Stomach (tissue), 9 donors: Measurements from ENCODE around the gene ELMO1. TPM values are rescaled to one million over a fixed set of nuclear protein-coding genes. Genes with fewer than 3 reads are reported as not detected.

ENCODE experiments used
- DNase-seq, 2 donors: peaks; one replicate each; pipeline versions ENCODE4 v3.0.0 to v3.0.0-alpha.2; 2013 to 2019
- H3K27ac ChIP-seq, 5 donors: fragments of 200-600 bp in 4 of 5; sonication (generic) in 4 of 5; one replicate each; pipeline ENCODE4 v1.5.1; 2013 to 2019; ENCODE audit warnings: mild to moderate bottlenecking in 1 of 5, moderate library complexity in 1 of 5
- H3K27me3 ChIP-seq, 3 donors: fragments of 200-600 bp; sonication (generic); one replicate each; pipeline ENCODE4 v1.5.1; 2017 to 2019; ENCODE audit warnings: mixed run types in 1 of 3
- H3K36me3 ChIP-seq, 4 donors: fragments of 200-600 bp; sonication (generic); 1 replicate in 3 of 4; 2 replicates in 1 of 4; pipeline ENCODE4 v1.5.1; 2016 to 2019
- H3K4me1 ChIP-seq, 4 donors: fragments of 200-600 bp; sonication (generic); one replicate each; pipeline ENCODE4 v1.5.1; 2016 to 2019
- H3K4me3 ChIP-seq, 4 donors: fragments of 200-600 bp; sonication (generic) in 3 of 4; one replicate each; pipeline ENCODE4 v1.5.1; 2016 to 2019; ENCODE audit warnings: mild to moderate bottlenecking in 1 of 4
- H3K9me3 ChIP-seq, 4 donors: fragments of 200-600 bp; sonication (generic); one replicate each; pipeline ENCODE4 v1.5.1; 2016 to 2019
- EP300 ChIP-seq: sonication (generic); formaldehyde crosslinking; IDR thresholded peaks from one replicate; pipeline ENCODE4 v1.6.1; 2017; ENCODE audit warnings: antibody characterized with exemption
- POLR2A ChIP-seq, 4 donors: fragments of 450-650 bp; IDR thresholded peaks; one replicate each; pipeline ENCODE4 v1.6.1; 2016; ENCODE audit warnings: antibody characterized with exemption in 4 of 4, control low read depth in 2 of 4, mild to moderate bottlenecking in 1 of 4, moderate library complexity in 1 of 4
- POLR2AphosphoS5 ChIP-seq, 3 donors: sonication (generic); formaldehyde crosslinking; IDR thresholded peaks; one replicate each; pipeline ENCODE4 v1.6.1; 2016; ENCODE audit warnings: antibody characterized with exemption in 3 of 3
- WGBS, 5 donors: extraction: QIAGEN DNeasy Blood & Tissue Kit in 3 of 5; methylation state at CpG; one replicate each; pipeline versions ENCODE4 v1.1.5 to v1.1.7; 2013 to 2018; 5-methylcytosine and 5-hydroxymethylcytosine counted together
- intact Hi-C: fragments of 100-400 bp; cut with DNase I; formaldehyde crosslinking; loops from one replicate; pipeline ENCODE4 v1.15.1; 2023; ENCODE audit warnings: low total_unique reads
- polyA plus RNA-seq, 3 donors: library from polyadenylated mRNA; stranded (reverse); fragments of 200-250 nt; gene quantifications; one replicate each; pipeline ENCODE4 v1.2.3, GENCODE V29; 2013
- total RNA-seq, 5 donors: library from RNA; depleted of rRNA; stranded (reverse); fragments of >200 nt; gene quantifications; one replicate each; pipeline versions ENCODE4 v1.1.0 to v1.2.3, GENCODE V29; 2014 to 2016
- TF ChIP-seq, protein P1 (sequence below), 7 experiments: fragments of 450-650 bp in 4 of 7; fragments of 200-600 bp in 3 of 7; sonication (generic) in 3 of 7; IDR thresholded peaks; one replicate each; pipeline ENCODE4 v1.5.1; 2016 to 2019; ENCODE audit warnings: antibody characterized with exemption in 7 of 7, control low read depth in 2 of 7, mild to moderate bottlenecking in 1 of 7
- donor health status: healthy with polysubstance abuse.
- donor health status: Bipolar disorder and iron deficiency.
- donor health status: healthy.

The ELMO1 gene
- total and polyA plus RNA-seq, 8 donors = 4.1 to 117 (median 44.8) TPM

DNA sequence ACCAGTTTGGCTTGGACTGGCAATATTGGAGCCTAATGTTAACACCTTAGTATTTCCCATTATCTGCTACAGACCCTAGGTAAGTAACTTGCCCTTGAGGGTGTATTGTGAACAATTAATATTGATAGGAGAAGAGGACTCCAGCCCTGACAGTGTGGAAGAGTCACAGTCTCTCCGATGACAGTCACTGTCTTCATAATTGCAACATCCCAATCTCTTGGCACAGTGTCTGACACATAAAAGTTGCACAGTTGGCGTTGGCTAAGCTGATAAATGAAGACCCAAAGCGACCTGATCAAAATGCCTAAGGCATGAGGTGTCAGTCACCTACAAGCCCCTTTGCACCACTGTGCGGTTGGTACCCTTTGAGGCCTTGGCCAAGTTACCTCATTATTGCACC, 569.6 kb downstream of the ELMO1 start:
- Histone ChIP-seq H3K27me3 (no peaks in the 10 kb centered on the region), H3K4me3 (no peak overlapping the region), H3K4me1 (no peaks in the 10 kb centered on the region), H3K36me3 (peaks cover 0 to 18% (median 5%) of the 10 kb centered on the region in 4 donors), H3K9me3 (no peaks in the 10 kb centered on the region), H3K27ac (no peak overlapping the region)
- intact Hi-C loops = no loop called here
- no peak for TF ChIP-seq POLR2AphosphoS5 (IDR thresholded peaks at IDR 0.05)
- TF ChIP-seq EP300 = no peak
- TF ChIP-seq POLR2A (IDR thresholded peaks at IDR 0.05) = no peak
- TF ChIP-seq, protein P1, sequence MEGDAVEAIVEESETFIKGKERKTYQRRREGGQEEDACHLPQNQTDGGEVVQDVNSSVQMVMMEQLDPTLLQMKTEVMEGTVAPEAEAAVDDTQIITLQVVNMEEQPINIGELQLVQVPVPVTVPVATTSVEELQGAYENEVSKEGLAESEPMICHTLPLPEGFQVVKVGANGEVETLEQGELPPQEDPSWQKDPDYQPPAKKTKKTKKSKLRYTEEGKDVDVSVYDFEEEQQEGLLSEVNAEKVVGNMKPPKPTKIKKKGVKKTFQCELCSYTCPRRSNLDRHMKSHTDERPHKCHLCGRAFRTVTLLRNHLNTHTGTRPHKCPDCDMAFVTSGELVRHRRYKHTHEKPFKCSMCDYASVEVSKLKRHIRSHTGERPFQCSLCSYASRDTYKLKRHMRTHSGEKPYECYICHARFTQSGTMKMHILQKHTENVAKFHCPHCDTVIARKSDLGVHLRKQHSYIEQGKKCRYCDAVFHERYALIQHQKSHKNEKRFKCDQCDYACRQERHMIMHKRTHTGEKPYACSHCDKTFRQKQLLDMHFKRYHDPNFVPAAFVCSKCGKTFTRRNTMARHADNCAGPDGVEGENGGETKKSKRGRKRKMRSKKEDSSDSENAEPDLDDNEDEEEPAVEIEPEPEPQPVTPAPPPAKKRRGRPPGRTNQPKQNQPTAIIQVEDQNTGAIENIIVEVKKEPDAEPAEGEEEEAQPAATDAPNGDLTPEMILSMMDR (IDR thresholded peaks at IDR 0.05) = no peak
- WGBS, 5 donors = 58 to 72% (median 68%) methylated on average over 4 of the region's 4 CpGs
- no peak for DNase-seq

DNA sequence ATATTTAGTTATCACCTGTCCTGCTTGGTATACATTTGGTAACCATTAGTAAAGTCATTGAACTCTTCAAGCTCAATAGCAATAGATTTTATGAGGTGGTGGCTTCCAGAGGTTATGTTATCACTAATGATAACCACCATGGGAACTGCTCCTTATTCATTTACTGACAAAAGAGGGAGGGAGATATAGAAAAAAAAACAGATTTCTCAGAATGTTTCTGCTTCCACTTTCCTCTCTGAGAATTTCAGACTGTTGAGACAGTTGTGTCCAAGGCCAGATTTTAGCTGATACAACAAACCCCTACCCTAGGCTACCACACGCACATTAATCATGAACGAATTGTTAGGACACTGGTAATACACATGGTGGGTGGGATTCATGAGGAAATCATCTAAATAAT, 570.4 kb downstream of the ELMO1 start:
- Histone ChIP-seq H3K4me1 (no peaks in the 10 kb centered on the region), H3K36me3 (peaks cover 0 to 18% (median 5%) of the 10 kb centered on the region in 4 donors), H3K27me3 (no peaks in the 10 kb centered on the region), H3K27ac (no peak overlapping the region), H3K9me3 (no peaks in the 10 kb centered on the region), H3K4me3 (no peak overlapping the region)
- WGBS, 5 donors = 87 to 92% (median 89%) methylated on average over 2 of the region's 2 CpGs
- DNase-seq = no peak
- TF ChIP-seq, protein P1 (IDR thresholded peaks at IDR 0.05) = no peak
- TF ChIP-seq POLR2A (IDR thresholded peaks at IDR 0.05) (no peak), EP300 (no peak), POLR2AphosphoS5 (IDR thresholded peaks at IDR 0.05) (no peak)
- intact Hi-C loops = no loop called here

DNA sequence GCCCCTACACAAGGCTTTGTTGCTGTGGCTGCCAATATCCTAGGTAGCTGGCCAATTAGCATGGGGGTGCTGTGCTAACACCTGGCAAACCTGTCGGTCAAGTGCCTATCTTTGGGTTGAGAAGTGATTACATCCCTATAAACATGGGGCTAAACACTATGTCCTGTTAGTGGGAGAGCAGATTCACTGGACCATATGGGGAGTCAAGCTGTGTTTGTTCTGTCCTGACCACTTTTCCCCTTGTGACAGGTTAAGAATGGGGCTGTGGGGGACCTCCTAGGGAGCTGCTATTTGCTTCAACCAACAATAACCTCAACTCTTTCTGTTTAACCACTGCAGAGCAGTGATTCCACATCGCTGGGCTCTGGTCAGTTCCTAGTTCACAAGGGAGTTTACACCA, 572.9 kb downstream of the ELMO1 start:
- no peak for DNase-seq
- intact Hi-C loops = no loop called here
- TF ChIP-seq, protein P1 (IDR thresholded peaks at IDR 0.05) = no peak
- TF ChIP-seq EP300 (no peak), POLR2A (IDR thresholded peaks at IDR 0.05) (no peak), POLR2AphosphoS5 (IDR thresholded peaks at IDR 0.05) (no peak)

DNA sequence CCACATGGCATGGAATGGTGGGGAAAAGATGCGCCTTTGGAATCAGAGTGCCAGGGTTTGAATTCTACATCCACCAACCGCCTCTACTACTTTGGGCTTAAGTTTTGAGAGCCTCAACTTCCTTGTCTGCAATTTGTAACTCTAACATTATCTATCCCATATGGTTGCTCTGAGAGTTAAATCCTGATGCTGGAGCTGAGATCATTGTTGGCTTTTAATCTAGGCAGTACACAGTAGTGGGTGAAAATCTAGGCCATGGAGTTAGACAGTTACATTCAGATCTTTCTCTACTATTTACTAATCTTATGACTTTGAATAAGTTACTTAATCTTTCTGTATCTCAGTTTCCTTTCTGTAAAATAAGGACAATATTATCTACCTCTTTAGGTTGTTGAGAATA, 574.6 kb downstream of the ELMO1 start:
- peak in 1 of 2 donors; percentile 38 for DNase-seq
- Histone ChIP-seq H3K36me3 (peaks cover 0 to 31% (median 22%) of the 10 kb centered on the region in 4 donors), H3K4me3 (no peak overlapping the region), H3K27ac (no peak overlapping the region), H3K4me1 (no peaks in the 10 kb centered on the region), H3K9me3 (no peaks in the 10 kb centered on the region), H3K27me3 (no peaks in the 10 kb centered on the region)
- TF ChIP-seq, protein P1 (IDR thresholded peaks at IDR 0.05) = no peak
- TF ChIP-seq EP300 (no peak), POLR2AphosphoS5 (IDR thresholded peaks at IDR 0.05) (no peak), POLR2A (IDR thresholded peaks at IDR 0.05) (no peak)
- 87 to 98% (median 96%) methylated on average over 2 of the region's 2 CpGs for WGBS, 5 donors
- intact Hi-C loops = no loop called here

More for the DNA sequence above, 572.9 kb downstream of the ELMO1 start:
- WGBS, 5 donors = 34 to 60% (median 40%) methylated on average over 2 of the region's 2 CpGs
- Histone ChIP-seq H3K9me3 (no peaks in the 10 kb centered on the region), H3K27ac (no peak overlapping the region), H3K27me3 (no peaks in the 10 kb centered on the region), H3K36me3 (peaks cover 0 to 17% (median 10%) of the 10 kb centered on the region in 4 donors), H3K4me1 (no peaks in the 10 kb centered on the region), H3K4me3 (no peak overlapping the region)
